Esophagus muscularis mucosa (tissue), 4 donors: ENCODE data around the gene PBX3. TPM values are rescaled to one million over a fixed set of nuclear protein-coding genes. Genes with fewer than 3 reads are reported as not detected.

Experiments
- DNase-seq: peaks from one replicate; pipeline ENCODE4 v3.0.0-alpha.2; 2017; ENCODE audit errors: extremely low spot score
- H3K27ac ChIP-seq, 4 donors: fragments of 200-600 bp; sonication (generic); replicated peaks in 1 of 4; 1 replicate in 3 of 4; 2 replicates in 1 of 4; pipeline ENCODE4 v1.5.1; 2016 to 2019; ENCODE audit warnings: mild to moderate bottlenecking in 1 of 4
- H3K27me3 ChIP-seq, 4 donors: fragments of 200-600 bp; sonication (generic); one replicate each; pipeline versions ENCODE4 v1.5.1 to v1.6.0; 2016 to 2019
- H3K36me3 ChIP-seq, 4 donors: fragments of 200-600 bp; sonication (generic); one replicate each; pipeline ENCODE4 v1.5.1; 2016 to 2019
- H3K4me1 ChIP-seq, 4 donors: fragments of 200-600 bp; sonication (generic); one replicate each; pipeline ENCODE4 v1.5.1; 2016 to 2019
- H3K4me3 ChIP-seq, 4 donors: fragments of 200-600 bp; sonication (generic); 1 replicate in 2 of 4; 2 replicates in 2 of 4; pipeline ENCODE4 v1.5.1; 2016 to 2019; ENCODE audit warnings: mild to moderate bottlenecking in 4 of 4, moderate library complexity in 1 of 4
- H3K9me3 ChIP-seq, 4 donors: fragments of 200-600 bp; sonication (generic); 1 replicate in 3 of 4; 2 replicates in 1 of 4; pipeline ENCODE4 v1.5.1; 2016 to 2019
- CTCF ChIP-seq, 3 experiments: fragments of 200-600 bp in 2 of 3; fragments of 450-650 bp in 1 of 3; sonication (generic) in 2 of 3; IDR thresholded peaks; one replicate each; pipeline ENCODE4 v1.5.1; 2017 to 2019; ENCODE audit warnings: antibody characterized with exemption in 3 of 3, mild to moderate bottlenecking in 2 of 3, moderate library complexity in 1 of 3
- EP300 ChIP-seq: sonication (generic); formaldehyde crosslinking; IDR thresholded peaks from one replicate; pipeline ENCODE4 v1.6.1; 2017; ENCODE audit warnings: antibody characterized with exemption
- POLR2A ChIP-seq: fragments of 450-650 bp; IDR thresholded peaks from one replicate; pipeline ENCODE4 v1.6.1; 2017; ENCODE audit warnings: antibody characterized with exemption, moderate library complexity, mild to moderate bottlenecking, low read depth
- POLR2AphosphoS5 ChIP-seq, 2 donors: sonication (generic); formaldehyde crosslinking; IDR thresholded peaks; one replicate each; pipeline ENCODE4 v1.6.1; 2017; ENCODE audit warnings: antibody characterized with exemption in 2 of 2
- WGBS: methylation state at CpG from one replicate; pipeline ENCODE4 v1.1.5; 2018; 5-methylcytosine and 5-hydroxymethylcytosine counted together
- intact Hi-C: fragments of 100-400 bp; cut with DNase I; formaldehyde crosslinking; loops from one replicate; pipeline ENCODE4 v1.15.1; 2023
- total RNA-seq, 4 donors: library from RNA; depleted of rRNA; stranded (reverse); fragments of >200 nt; gene quantifications; one replicate each; pipeline versions ENCODE4 v1.1.0 to v1.2.1, GENCODE V29; 2016

PBX3 gene
- total RNA-seq, 4 donors from 2014 or later, result 50.1 to 82.4 (median 54.3) TPM

DNA sequence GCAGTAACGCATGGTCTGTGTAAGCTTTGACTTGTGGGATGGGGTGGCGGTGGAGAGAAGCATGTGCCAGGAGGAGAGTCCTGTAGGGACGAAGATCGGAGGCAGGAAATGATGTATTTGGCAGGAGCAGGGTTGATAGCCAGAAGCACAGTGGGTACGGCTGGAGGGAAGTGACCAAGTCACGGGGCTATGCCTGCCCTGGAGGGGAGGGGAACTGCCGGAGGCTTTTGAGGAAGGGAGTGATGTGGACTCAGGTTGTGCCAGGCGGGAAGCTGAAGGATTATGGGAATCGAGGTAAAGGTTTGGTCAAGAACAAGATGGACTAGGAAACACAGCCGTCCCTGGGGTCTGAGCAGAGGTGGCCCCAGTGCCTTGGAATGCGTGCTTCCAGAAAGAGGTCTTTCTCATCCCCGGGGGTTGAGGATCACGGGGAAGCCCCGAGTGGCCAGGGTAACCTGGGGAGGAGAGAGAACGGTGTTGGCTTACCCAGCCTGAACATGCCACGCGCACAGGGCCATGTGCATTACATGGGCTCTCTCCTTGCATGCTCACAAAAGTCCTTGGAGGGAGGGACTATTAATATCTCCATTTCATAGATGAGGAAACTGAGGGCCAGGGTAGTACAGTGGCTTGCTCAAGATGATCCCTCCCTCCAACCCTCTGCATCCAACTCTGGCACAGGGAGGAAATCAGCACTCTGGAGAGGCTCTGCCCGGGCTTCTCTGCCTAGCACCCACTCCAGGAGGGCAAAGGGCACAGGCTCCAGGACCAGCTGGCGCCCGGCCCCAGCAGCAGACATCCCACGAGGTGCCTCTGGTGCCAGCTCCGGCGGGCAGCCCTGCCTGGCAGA lies 253.8 kb downstream of the PBX3 start:
- H3K4me1 ChIP-seq, result no peaks in the 10 kb centered on the region
- H3K36me3 ChIP-seq, result no peaks in the 10 kb centered on the region
- H3K4me3 ChIP-seq, result no peak overlapping the region
- intact Hi-C loops, result no loop called here
- WGBS, result 79% methylated on average over 23 of the region's 23 CpGs
- no peaks in the 10 kb centered on the region for H3K9me3 ChIP-seq
- DNase-seq, result no peak
- H3K27ac ChIP-seq, result no peak overlapping the region
- TF ChIP-seq POLR2A (no peak), POLR2AphosphoS5 (IDR thresholded peaks at IDR 0.05) (no peak), CTCF (IDR thresholded peaks at IDR 0.05) (no peak), EP300 (no peak)
- H3K27me3 ChIP-seq, result peaks cover 0 to 9% (median 0%) of the 10 kb centered on the region in 4 donors

DNA sequence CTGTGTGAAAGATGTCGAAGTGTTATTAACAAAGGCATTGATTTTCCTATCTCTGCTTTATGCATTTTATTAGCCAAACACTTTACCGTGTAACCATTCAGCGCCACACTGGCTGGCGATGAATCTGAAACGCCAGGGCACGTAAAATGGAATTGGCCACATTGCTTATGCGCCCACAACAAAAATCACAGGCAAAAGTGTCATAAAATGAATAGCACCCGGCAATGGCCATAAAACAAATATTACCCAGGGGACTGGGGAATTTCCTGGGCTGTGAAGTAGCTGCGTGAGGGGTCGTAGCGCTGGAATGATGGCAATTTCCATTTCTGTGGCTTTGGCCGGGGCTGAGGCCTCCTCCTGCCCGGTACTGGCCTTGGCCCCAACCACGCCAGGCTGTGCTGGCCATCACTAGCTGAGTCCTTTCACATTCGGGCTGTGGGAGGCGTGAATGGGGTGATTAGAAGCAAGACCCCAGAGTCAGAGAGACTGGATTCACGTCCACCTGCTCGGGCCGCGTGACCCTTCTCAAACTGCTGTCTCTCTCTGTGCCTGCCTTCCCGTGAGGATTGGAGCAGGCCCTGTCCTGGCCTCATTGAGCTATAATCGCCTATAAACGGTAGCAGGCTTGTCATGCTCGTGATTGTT lies 254.5 kb downstream of the PBX3 start:
- H3K27ac ChIP-seq, result no peak overlapping the region
- H3K4me3 ChIP-seq, result no peak overlapping the region
- H3K27me3 ChIP-seq, result peaks cover 0 to 7% (median 0%) of the 10 kb centered on the region in 4 donors
- TF ChIP-seq POLR2AphosphoS5 (IDR thresholded peaks at IDR 0.05) (no peak), CTCF (IDR thresholded peaks at IDR 0.05) (no peak), POLR2A (no peak), EP300 (no peak)
- no peak for DNase-seq
- H3K4me1 ChIP-seq, result no peaks in the 10 kb centered on the region
- intact Hi-C loops, result no loop called here
- 92% methylated on average over 21 of the region's 24 CpGs for WGBS
- no peaks in the 10 kb centered on the region for H3K9me3 ChIP-seq
- no peaks in the 10 kb centered on the region for H3K36me3 ChIP-seq

DNA sequence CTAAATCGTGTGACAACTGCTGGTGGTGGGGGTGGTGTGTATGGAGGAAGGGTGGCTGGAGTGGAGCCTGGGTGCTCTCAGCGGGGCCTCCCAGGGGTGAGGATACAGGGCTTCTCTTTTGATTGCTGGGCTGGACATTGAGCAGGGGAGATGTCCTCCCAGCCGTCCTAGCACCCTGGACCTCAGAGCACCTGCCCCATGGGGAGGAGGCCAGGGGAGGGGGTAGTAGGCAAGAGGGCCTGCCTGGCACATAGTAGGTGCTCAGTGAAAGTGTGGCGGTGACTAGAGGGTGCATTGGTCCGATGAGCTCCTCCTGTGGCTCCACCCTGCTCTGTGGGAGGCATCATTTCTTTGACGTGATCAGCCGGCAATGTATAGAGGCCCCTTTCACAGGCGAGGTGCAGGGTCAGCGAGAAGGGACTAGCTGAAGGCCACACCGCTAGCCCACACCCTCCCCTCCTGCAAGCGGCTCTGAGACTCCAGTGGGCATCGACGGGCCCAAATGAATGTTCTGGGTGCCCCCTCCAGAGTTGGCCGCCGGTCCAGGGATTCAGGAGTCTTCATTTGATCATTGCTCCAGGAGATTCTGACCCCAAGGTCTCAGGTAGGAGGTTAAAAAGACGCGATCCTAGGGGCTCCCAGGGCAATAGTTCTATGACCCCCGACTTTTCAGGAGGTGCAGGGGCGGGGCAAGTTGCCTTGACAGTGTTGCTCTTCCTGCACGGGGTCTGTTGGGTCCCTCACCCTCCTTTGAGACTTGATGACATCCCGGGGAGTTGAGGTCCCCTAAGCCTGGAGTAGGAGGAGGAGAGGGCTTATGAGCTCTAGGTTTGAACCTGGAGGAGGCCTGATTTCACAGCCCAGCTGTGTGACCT lies 255.5 kb downstream of the PBX3 start:
- Histone ChIP-seq H3K4me3 (no peak overlapping the region), H3K9me3 (peaks cover 0 to 6% (median 2%) of the 10 kb centered on the region in 4 donors), H3K27ac (no peak overlapping the region), H3K27me3 (no peaks in the 10 kb centered on the region), H3K4me1 (no peaks in the 10 kb centered on the region), H3K36me3 (no peaks in the 10 kb centered on the region)
- 92% methylated on average over 3 of the region's 21 CpGs for WGBS
- no peak for TF ChIP-seq POLR2A
- no peak for TF ChIP-seq EP300
- intact Hi-C loops, result no loop called here
- DNase-seq, result no peak

GRCh38 chr9:126009047-126009446 lies 261.9 kb downstream of the PBX3 start:
- peaks cover 0 to 26% (median 21%) of the 10 kb centered on the region in 4 donors for H3K9me3 ChIP-seq
- intact Hi-C loops, result no loop called here
- no peak for TF ChIP-seq CTCF (IDR thresholded peaks at IDR 0.05)
- TF ChIP-seq EP300, result no peak
- TF ChIP-seq POLR2A, result no peak
- TF ChIP-seq POLR2AphosphoS5 (IDR thresholded peaks at IDR 0.05), result no peak
- no peaks in the 10 kb centered on the region for H3K4me1 ChIP-seq
- H3K27me3 ChIP-seq, result no peaks in the 10 kb centered on the region
- H3K36me3 ChIP-seq, result no peaks in the 10 kb centered on the region
- no peak overlapping the region for H3K4me3 ChIP-seq
- no peak overlapping the region for H3K27ac ChIP-seq
- no peak for DNase-seq
- WGBS, result 93% methylated on average over 2 of the region's 2 CpGs
